ENCODE measurements around the gene JAZF1.

The JAZF1 gene

GRCh38 chr7:28157831-28158416 lies 22.7 kb downstream of the JAZF1 start:
- TF ChIP-seq CSRNP3 (CRISPR knock-in tag; IDR thresholded peaks at IDR 0.05) = no peak
- TF ChIP-seq BACH2 (CRISPR knock-in tag; IDR thresholded peaks at IDR 0.05; ENCODE audit: borderline replicate concordance) = no peak
- no peak for ATAC-seq

DNA sequence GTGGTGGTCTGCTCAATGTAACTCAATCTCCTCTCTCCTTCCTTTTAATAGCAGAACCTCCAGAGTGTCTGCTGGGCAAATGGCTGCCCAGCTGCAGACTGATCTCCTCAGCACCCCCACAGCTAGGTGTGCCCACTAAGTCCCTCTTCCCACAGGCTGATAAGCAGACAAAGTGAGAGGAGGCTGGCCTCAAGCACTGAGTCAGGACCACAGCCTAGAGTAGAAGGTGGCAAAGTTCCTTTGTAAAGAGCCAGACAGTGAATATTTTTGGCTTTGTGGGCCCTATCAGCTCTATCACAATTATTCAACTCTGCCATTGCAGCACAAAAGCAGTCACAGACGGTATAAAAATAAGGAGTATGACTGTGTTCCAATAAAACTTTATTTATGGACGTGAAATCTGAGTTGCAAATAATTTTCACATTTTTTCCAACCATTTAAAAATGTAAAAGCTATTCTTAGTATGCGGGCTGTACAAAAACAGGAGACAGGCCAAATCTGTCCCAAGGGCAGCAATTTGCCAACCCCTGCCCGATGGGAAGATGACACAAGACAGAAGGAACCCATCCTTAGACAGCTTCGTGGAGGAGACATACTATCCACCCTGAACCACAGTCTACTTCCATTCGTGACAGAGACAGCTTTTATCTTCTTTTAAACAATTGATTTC lies 23.4 kb downstream of the JAZF1 start:
- TF ChIP-seq TOX (CRISPR knock-in tag; IDR thresholded peaks at IDR 0.05; ENCODE audit: borderline replicate concordance) (no peak), BACH2 (CRISPR knock-in tag; IDR thresholded peaks at IDR 0.05; ENCODE audit: borderline replicate concordance) (no peak), POU6F1 (CRISPR knock-in tag; IDR thresholded peaks at IDR 0.05; ENCODE audit: borderline replicate concordance, low read depth) (no peak), ESRRG (CRISPR knock-in tag; IDR thresholded peaks at IDR 0.05) (no peak), PPARA (CRISPR knock-in tag; IDR thresholded peaks at IDR 0.05; ENCODE audit: borderline replicate concordance) (no peak), TCF4 (CRISPR knock-in tag; IDR thresholded peaks at IDR 0.05; ENCODE audit: borderline replicate concordance) (no peak), ISL1 (CRISPR knock-in tag; IDR thresholded peaks at IDR 0.05) (no peak), GLIS3 (CRISPR knock-in tag; IDR thresholded peaks at IDR 0.05) (no peak), ZNF70 (CRISPR knock-in tag; IDR thresholded peaks at IDR 0.05) (no peak), RARB (CRISPR knock-in tag; IDR thresholded peaks at IDR 0.05) (no peak), SNAI2 (CRISPR knock-in tag; IDR thresholded peaks at IDR 0.05) (no peak), ZNF8 (CRISPR knock-in tag; IDR thresholded peaks at IDR 0.05) (no peak), ZC3H10 (CRISPR knock-in tag; IDR thresholded peaks at IDR 0.05) (no peak), ZFP30 (CRISPR knock-in tag; IDR thresholded peaks at IDR 0.05) (no peak), OSR1 (CRISPR knock-in tag; IDR thresholded peaks at IDR 0.05) (no peak), ZFP3 (CRISPR knock-in tag; IDR thresholded peaks at IDR 0.05) (no peak)
- TF ChIP-seq, protein P1, sequence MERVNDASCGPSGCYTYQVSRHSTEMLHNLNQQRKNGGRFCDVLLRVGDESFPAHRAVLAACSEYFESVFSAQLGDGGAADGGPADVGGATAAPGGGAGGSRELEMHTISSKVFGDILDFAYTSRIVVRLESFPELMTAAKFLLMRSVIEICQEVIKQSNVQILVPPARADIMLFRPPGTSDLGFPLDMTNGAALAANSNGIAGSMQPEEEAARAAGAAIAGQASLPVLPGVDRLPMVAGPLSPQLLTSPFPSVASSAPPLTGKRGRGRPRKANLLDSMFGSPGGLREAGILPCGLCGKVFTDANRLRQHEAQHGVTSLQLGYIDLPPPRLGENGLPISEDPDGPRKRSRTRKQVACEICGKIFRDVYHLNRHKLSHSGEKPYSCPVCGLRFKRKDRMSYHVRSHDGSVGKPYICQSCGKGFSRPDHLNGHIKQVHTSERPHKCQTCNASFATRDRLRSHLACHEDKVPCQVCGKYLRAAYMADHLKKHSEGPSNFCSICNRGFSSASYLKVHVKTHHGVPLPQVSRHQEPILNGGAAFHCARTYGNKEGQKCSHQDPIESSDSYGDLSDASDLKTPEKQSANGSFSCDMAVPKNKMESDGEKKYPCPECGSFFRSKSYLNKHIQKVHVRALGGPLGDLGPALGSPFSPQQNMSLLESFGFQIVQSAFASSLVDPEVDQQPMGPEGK (CRISPR knock-in tag; IDR thresholded peaks at IDR 0.05; ENCODE audit: borderline replicate concordance) = no peak
- TF ChIP-seq, protein P2, sequence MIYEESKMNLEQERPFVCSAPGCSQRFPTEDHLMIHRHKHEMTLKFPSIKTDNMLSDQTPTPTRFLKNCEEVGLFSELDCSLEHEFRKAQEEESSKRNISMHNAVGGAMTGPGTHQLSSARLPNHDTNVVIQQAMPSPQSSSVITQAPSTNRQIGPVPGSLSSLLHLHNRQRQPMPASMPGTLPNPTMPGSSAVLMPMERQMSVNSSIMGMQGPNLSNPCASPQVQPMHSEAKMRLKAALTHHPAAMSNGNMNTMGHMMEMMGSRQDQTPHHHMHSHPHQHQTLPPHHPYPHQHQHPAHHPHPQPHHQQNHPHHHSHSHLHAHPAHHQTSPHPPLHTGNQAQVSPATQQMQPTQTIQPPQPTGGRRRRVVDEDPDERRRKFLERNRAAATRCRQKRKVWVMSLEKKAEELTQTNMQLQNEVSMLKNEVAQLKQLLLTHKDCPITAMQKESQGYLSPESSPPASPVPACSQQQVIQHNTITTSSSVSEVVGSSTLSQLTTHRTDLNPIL (CRISPR knock-in tag; IDR thresholded peaks at IDR 0.05; ENCODE audit: low read depth) = no peak
- TF ChIP-seq, protein P3, sequence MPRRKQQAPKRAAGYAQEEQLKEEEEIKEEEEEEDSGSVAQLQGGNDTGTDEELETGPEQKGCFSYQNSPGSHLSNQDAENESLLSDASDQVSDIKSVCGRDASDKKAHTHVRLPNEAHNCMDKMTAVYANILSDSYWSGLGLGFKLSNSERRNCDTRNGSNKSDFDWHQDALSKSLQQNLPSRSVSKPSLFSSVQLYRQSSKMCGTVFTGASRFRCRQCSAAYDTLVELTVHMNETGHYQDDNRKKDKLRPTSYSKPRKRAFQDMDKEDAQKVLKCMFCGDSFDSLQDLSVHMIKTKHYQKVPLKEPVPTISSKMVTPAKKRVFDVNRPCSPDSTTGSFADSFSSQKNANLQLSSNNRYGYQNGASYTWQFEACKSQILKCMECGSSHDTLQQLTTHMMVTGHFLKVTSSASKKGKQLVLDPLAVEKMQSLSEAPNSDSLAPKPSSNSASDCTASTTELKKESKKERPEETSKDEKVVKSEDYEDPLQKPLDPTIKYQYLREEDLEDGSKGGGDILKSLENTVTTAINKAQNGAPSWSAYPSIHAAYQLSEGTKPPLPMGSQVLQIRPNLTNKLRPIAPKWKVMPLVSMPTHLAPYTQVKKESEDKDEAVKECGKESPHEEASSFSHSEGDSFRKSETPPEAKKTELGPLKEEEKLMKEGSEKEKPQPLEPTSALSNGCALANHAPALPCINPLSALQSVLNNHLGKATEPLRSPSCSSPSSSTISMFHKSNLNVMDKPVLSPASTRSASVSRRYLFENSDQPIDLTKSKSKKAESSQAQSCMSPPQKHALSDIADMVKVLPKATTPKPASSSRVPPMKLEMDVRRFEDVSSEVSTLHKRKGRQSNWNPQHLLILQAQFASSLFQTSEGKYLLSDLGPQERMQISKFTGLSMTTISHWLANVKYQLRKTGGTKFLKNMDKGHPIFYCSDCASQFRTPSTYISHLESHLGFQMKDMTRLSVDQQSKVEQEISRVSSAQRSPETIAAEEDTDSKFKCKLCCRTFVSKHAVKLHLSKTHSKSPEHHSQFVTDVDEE (CRISPR knock-in tag; IDR thresholded peaks at IDR 0.05) = no peak
- no peak for ATAC-seq

GRCh38 chr7:28156401-28156800 lies 24.2 kb downstream of the JAZF1 start:
- no peak for ATAC-seq
- no peak for TF ChIP-seq ZFP30 (CRISPR knock-in tag; IDR thresholded peaks at IDR 0.05)
- TF ChIP-seq PPARA (CRISPR knock-in tag; IDR thresholded peaks at IDR 0.05; ENCODE audit: borderline replicate concordance) = no peak
- no peak for TF ChIP-seq GLIS3 (CRISPR knock-in tag; IDR thresholded peaks at IDR 0.05)
- TF ChIP-seq ZNF8 (CRISPR knock-in tag; IDR thresholded peaks at IDR 0.05) = no peak
- TF ChIP-seq RARB (CRISPR knock-in tag; IDR thresholded peaks at IDR 0.05) = no peak
- no peak for TF ChIP-seq ZNF565 (CRISPR knock-in tag; conservative IDR thresholded peaks at IDR 0.05; ENCODE audit: low read depth)
- TF ChIP-seq OSR1 (CRISPR knock-in tag; IDR thresholded peaks at IDR 0.05) = no peak
- TF ChIP-seq BACH2 (CRISPR knock-in tag; IDR thresholded peaks at IDR 0.05; ENCODE audit: borderline replicate concordance) = no peak
- TF ChIP-seq ZFP3 (CRISPR knock-in tag; IDR thresholded peaks at IDR 0.05) = no peak
- TF ChIP-seq SNAI2 (CRISPR knock-in tag; IDR thresholded peaks at IDR 0.05) = no peak
- TF ChIP-seq, protein P1 (CRISPR knock-in tag; IDR thresholded peaks at IDR 0.05; ENCODE audit: borderline replicate concordance) = no peak
- no peak for TF ChIP-seq ZNF70 (CRISPR knock-in tag; IDR thresholded peaks at IDR 0.05)
- no peak for TF ChIP-seq POU6F1 (CRISPR knock-in tag; IDR thresholded peaks at IDR 0.05; ENCODE audit: borderline replicate concordance, low read depth)
- TF ChIP-seq TCF4 (CRISPR knock-in tag; IDR thresholded peaks at IDR 0.05; ENCODE audit: borderline replicate concordance) = no peak
- no peak for TF ChIP-seq CSDC2 (CRISPR knock-in tag; IDR thresholded peaks at IDR 0.05)
